Endothelial cell of umbilical vein (primary cell): Measurements from ENCODE around the gene OR13J1.

Experiments
- CTCF ChIP-seq, 2 donors: IDR thresholded peaks; 1 replicate in 1 of 2; 2 replicates in 1 of 2; pipeline ENCODE4 v1.5.1; 2011; ENCODE audit warnings: low read length in 2 of 2, mild to moderate bottlenecking in 2 of 2, moderate library complexity in 2 of 2, control low read depth in 1 of 2, inconsistent platforms in 1 of 2, low read depth in 1 of 2; ENCODE audit not compliant: insufficient read depth in 1 of 2; ENCODE audit errors: extremely low read depth in 1 of 2
- EZH2 ChIP-seq: IDR thresholded peaks from 2 replicates; pipeline ENCODE4 v1.6.1; 2012; ENCODE audit warnings: borderline replicate concordance, low read depth, mild to moderate bottlenecking, moderate library complexity, low read length, inconsistent platforms; ENCODE audit not compliant: severe bottlenecking
- FOS ChIP-seq: IDR thresholded peaks from 2 replicates; pipeline ENCODE4 v1.6.1; 2011; ENCODE audit warnings: mild to moderate bottlenecking, low read length, moderate library complexity, borderline replicate concordance; ENCODE audit not compliant: insufficient read depth
- GATA2 ChIP-seq: IDR thresholded peaks from 2 replicates; pipeline ENCODE4 v1.7.0; 2011; ENCODE audit warnings: low read depth, mild to moderate bottlenecking, moderate library complexity, mixed read lengths, low read length; ENCODE audit not compliant: insufficient read length, insufficient read depth
- JUN ChIP-seq: IDR thresholded peaks from 2 replicates; pipeline ENCODE4 v1.6.1; 2011; ENCODE audit warnings: borderline replicate concordance, low read depth; ENCODE audit not compliant: insufficient read length, insufficient read depth
- MYC ChIP-seq: IDR thresholded peaks from one replicate; pipeline ENCODE4 v1.6.1; 2011; ENCODE audit warnings: mild to moderate bottlenecking, low read depth, low read length
- POLR2A ChIP-seq: IDR thresholded peaks from 2 replicates; pipeline ENCODE4 v1.6.1; 2012; ENCODE audit warnings: low read depth, mild to moderate bottlenecking, control low read depth, low read length
- POLR2AphosphoS5 ChIP-seq: IDR thresholded peaks from 2 replicates; pipeline ENCODE4 v1.6.1; 2012; ENCODE audit warnings: low read depth, mild to moderate bottlenecking, control low read depth, low read length, moderate library complexity; ENCODE audit not compliant: insufficient read depth
- TF ChIP-seq, protein P1 (sequence below): IDR thresholded peaks from 2 replicates; pipeline ENCODE4 v1.6.1; 2011; ENCODE audit not compliant: insufficient read depth, insufficient read length

GRCh38 chr9:35820076-35820475 lies 50.1 kb downstream of the OR13J1 start:
- TF ChIP-seq POLR2A = no peak
- no peak for TF ChIP-seq MYC
- TF ChIP-seq CTCF (IDR thresholded peaks at IDR 0.05; ENCODE audit: extremely low read depth in 1 of 2, insufficient read depth in 1 of 2, low read depth in 1 of 2, low read length in 2 of 2) = no peak
- TF ChIP-seq POLR2AphosphoS5 = no peak
- no peak for TF ChIP-seq GATA2
- no peak for TF ChIP-seq JUN
- TF ChIP-seq EZH2 = no peak
- TF ChIP-seq, protein P1, sequence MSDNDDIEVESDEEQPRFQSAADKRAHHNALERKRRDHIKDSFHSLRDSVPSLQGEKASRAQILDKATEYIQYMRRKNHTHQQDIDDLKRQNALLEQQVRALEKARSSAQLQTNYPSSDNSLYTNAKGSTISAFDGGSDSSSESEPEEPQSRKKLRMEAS = no peak
- no peak for TF ChIP-seq FOS
